Measurements from ENCODE around the gene RPS18. TPM values are rescaled to one million over a fixed set of nuclear protein-coding genes. Genes with fewer than 3 reads are reported as not detected.

Gene RPS18
- total RNA-seq, 1 donor from 2014 or later, result 3,296 TPM

DNA sequence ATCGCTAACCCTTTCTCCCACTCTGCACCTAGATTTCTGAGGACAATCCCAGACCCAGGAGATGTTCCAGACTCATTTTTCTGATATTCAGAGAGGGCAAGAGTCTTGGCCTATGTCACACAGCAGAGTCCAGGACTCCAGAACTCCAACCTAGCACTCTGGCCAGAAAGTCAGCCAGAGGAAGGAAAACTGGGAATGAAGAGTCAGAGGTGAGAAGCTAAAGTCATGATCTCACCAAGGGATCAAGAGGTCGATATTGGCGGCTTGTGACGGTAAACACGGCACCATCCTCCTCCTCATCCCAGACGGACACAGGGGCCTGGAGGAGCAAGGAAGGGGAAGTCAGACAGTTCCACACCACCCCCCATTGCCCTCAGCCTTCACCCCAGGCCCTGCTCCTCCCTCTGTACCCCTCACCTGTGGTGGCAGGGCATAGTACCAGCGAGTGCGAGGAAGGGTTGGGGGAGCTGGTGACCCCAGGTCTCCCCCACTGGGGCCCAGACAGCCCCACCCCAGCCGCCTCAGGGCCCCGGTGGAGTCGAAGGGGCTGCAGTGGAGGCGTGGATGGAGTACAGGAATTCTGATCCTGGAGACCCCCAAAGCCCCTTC, 25.0 kb downstream of the RPS18 start:
- Histone ChIP-seq H3K4me1 (peaks cover 28% of the 10 kb centered on the region), H3K27me3 (no peaks in the 10 kb centered on the region), H3K36me3 (peaks cover 0 to 36% of the 10 kb centered on the region in 2 donors), H3K27ac (peak overlapping the region; percentile 98), H3K9me3 (no peaks in the 10 kb centered on the region), H3K4me3 (peak overlapping the region; percentile 75 to 76)
- DNase-seq (ENCODE audit: extremely low spot score in 2 of 2), result no peak
- TF ChIP-seq POLR2A (IDR thresholded peaks at IDR 0.05), result no peak
- no peak for TF ChIP-seq POLR2AphosphoS5 (IDR thresholded peaks at IDR 0.05; ENCODE audit: insufficient read depth in 1 of 2, low read depth in 1 of 2)
- TF ChIP-seq, protein P1, sequence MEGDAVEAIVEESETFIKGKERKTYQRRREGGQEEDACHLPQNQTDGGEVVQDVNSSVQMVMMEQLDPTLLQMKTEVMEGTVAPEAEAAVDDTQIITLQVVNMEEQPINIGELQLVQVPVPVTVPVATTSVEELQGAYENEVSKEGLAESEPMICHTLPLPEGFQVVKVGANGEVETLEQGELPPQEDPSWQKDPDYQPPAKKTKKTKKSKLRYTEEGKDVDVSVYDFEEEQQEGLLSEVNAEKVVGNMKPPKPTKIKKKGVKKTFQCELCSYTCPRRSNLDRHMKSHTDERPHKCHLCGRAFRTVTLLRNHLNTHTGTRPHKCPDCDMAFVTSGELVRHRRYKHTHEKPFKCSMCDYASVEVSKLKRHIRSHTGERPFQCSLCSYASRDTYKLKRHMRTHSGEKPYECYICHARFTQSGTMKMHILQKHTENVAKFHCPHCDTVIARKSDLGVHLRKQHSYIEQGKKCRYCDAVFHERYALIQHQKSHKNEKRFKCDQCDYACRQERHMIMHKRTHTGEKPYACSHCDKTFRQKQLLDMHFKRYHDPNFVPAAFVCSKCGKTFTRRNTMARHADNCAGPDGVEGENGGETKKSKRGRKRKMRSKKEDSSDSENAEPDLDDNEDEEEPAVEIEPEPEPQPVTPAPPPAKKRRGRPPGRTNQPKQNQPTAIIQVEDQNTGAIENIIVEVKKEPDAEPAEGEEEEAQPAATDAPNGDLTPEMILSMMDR (IDR thresholded peaks at IDR 0.05), result no peak
- intact Hi-C loops (cut with DNase I), result no loop called here

DNA sequence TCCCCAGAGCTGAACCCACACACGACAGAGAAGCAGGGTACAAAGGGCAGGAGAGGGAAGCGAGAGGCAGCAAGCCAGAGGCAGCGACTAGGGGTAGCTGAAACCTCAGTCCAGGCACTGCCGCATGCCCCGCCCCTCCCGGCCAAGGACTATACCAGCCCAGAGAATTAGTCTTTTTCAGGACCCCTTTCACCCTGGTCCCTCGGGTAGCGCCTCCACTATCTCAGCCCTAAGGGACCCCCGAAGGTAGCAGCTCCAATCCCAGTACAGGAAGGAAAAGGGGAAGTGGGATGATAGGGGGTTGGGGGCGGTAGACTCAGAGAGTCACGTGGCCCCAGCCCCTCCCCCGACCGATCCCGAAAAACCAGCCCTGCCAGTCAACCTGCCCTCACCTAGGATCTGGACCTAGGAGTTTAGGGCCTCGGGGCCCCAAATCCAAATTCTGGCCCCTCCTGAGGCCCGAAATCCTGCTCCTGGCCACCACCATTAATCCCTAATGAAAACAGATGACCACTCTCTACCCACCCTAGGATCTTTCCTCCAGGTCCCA, 25.6 kb downstream of the RPS18 start:
- H3K36me3 ChIP-seq, result peaks cover 0 to 30% of the 10 kb centered on the region in 2 donors
- no peaks in the 10 kb centered on the region for H3K9me3 ChIP-seq
- no peak for TF ChIP-seq POLR2AphosphoS5 (IDR thresholded peaks at IDR 0.05; ENCODE audit: insufficient read depth in 1 of 2, low read depth in 1 of 2)
- TF ChIP-seq POLR2A (IDR thresholded peaks at IDR 0.05), result no peak
- TF ChIP-seq, protein P1 (IDR thresholded peaks at IDR 0.05), result no peak
- DNase-seq (ENCODE audit: extremely low spot score in 2 of 2), result peak in 1 of 2 donors; percentile 89
- H3K4me3 ChIP-seq, result peak overlapping the region; percentile 75 to 76
- H3K4me1 ChIP-seq, result peaks cover 28% of the 10 kb centered on the region
- peak overlapping the region; percentile 98 for H3K27ac ChIP-seq
- intact Hi-C loops (cut with DNase I), result no loop called here
- H3K27me3 ChIP-seq, result no peaks in the 10 kb centered on the region

DNA sequence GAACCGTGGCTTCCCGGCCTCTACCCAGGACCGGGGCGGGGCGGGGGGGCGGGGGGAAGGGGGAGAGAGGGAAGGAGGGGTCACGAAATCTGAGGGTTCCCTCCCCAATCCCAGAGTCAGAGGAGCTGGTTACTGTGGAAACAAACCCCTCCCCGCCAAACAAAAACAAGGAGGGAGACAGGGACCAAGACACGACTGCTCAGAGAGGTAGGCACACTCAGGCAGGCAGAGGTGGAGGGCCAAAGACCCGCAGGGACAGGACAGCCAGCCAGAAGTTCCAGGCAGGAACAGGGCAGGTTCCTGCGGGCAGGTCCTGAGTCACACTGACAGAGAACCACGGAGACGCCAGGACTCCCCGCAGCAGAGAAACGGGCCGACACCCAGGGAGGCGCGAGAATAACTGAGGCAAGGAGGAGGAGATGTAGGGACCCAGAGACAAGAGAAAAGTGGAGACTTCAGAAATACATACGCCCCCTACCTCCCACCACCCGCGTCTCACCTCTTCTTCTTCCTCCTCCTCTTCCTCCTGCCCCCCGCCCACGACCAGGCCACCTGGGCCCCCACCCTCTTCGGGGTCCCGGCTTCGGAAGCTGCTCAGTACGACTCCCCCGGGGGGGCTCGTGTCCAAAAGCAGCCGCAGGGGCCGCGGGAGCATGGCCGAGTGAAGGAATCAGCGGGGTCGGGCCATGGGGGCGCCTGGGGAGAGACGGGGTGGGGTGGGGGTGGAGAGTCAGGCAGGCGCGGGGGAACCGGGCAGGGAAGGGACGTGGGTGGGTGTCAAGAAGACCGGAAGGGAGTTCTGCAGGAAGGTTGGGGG, 26.3 kb downstream of the RPS18 start:
- TF ChIP-seq, protein P1 (IDR thresholded peaks at IDR 0.05), result no peak
- peak in 1 of 2 donors; percentile 44 for TF ChIP-seq POLR2AphosphoS5 (IDR thresholded peaks at IDR 0.05; ENCODE audit: insufficient read depth in 1 of 2, low read depth in 1 of 2)
- TF ChIP-seq POLR2A (IDR thresholded peaks at IDR 0.05), result peak in 1 of 2 donors; percentile 41
- Histone ChIP-seq H3K4me1 (peaks cover 28% of the 10 kb centered on the region), H3K27ac (peak overlapping the region; percentile 98), H3K9me3 (no peaks in the 10 kb centered on the region), H3K27me3 (no peaks in the 10 kb centered on the region), H3K4me3 (peak overlapping the region; percentile 75 to 76), H3K36me3 (peaks cover 0 to 30% of the 10 kb centered on the region in 2 donors)
- DNase-seq (ENCODE audit: extremely low spot score in 2 of 2), result peak in 1 of 2 donors; percentile 95
- intact Hi-C loops (cut with DNase I), result no loop called here

DNA sequence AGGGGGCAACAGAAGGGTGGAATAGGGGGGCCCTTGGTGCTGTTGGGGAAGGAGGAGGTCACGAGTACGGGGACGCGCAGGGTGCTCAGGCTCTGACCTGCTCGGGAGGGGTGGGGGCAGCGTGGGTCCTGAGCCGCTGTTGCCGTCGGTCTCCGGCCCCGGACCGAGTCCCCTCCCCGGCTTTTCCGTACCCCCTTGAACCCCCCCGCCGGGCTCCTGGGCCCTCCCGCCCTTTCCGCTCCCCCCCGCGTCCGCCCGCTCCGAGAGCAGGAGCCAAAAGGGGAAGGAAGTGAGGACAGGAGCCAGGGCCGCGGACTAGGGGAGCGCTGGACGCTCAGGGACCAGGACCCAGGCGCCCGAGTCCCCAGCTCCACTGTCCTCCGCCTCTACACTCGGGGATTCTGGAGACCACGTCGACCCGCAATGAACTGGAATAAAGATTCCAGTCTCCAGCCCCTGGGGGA, 26.9 kb downstream of the RPS18 start, which contains the start of gene RGL2:
Gene RGL2, minus strand, starts transcription at position 170 of the 464 bp plus-strand sequence. CDS start 332 bp downstream, outside the sequence.
- Histone ChIP-seq H3K27me3 (no peaks in the 10 kb centered on the region), H3K4me1 (peaks cover 28% of the 10 kb centered on the region), H3K27ac (peak within 1 kb of the TSS; percentile 98), H3K9me3 (no peaks in the 10 kb centered on the region), H3K4me3 (peak within 1 kb of the TSS; percentile 75 to 76), H3K36me3 (peaks cover 0 to 33% of the 10 kb centered on the region in 2 donors)
- DNase-seq (ENCODE audit: extremely low spot score in 2 of 2), result peak in 1 of 2 donors; percentile 91
- no peak for TF ChIP-seq POLR2AphosphoS5 (IDR thresholded peaks at IDR 0.05; ENCODE audit: insufficient read depth in 1 of 2, low read depth in 1 of 2)
- TF ChIP-seq, protein P1 (IDR thresholded peaks at IDR 0.05), result no peak
- no peak for TF ChIP-seq POLR2A (IDR thresholded peaks at IDR 0.05)
- intact Hi-C loops (cut with DNase I), result no loop called here

All from vagina (tissue), 2 donors.